GM21825 (cell line): ENCODE data around the gene GRK5.
"Not testable (repeated sequence)": the region's sequence is repeated elsewhere in the genome, so short reads cannot be mapped to it uniquely, and the experiment has no call there.

Source experiments
- ATAC-seq: cut with Tn5 transposase; IDR thresholded peaks from one replicate; pipeline ENCODE4 v1.9.1; 2021; ENCODE audit warnings: mild to moderate bottlenecking, moderate library complexity; ENCODE audit not compliant: unreplicated experiment

The GRK5 gene

DNA sequence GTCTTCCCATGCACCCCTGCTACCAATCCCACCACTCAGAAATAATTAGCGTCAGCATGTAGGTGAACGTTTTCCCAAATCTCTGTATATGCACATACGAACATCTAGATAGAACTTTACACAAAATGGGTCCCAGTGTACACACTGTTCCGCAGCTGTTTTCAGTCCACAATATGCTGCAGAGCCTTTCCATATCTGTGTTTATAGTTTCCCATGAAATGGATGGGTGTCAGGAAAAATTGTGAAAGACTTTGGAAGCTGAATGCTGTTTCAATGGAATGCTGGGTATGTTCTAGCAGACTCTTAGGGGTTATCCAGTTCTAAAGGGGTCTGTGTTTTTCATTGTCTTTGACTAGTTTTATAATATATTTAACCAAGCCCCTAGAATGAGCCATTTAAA lies 13.8 kb downstream of the GRK5 start:
- no peak for ATAC-seq

DNA sequence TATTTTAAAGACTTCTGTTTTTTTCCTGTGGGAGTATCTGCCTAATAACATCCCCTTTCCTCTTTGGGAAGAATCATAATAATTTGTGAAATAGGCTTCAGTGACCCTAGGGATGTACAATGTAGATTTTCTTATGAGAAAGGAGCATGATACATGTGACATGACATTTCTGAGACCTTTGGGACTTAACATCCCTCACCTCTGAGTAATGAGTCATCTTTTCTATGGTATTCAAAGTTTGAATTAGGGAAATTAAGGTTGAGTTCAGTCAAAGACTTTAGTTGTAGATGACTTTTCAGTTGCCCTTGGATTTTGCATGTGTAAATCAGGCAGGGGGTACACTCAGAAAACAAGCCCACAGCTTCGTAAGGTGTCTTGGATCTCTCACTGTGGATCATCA lies 14.3 kb downstream of the GRK5 start:
- ATAC-seq: no peak

DNA sequence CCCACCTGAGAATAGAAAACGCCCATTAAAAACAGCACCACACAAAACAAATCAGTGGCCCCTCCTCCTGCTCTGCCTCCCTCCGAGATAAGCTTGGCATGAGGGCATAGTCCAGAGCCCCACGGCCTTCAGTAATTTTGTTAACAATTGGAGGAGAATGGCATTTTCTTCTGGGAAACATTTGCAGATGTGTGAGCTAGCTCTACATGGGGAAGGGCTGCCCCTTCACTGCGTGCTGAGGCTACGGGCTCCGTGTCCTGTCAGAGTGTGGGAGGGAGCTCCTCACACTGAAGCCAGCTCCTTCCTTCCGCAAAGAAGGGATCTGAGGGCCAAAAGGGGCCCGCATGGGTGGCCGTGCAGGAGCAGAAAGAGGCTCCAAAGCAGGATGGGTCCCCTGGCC lies 15.2 kb downstream of the GRK5 start:
- no peak for ATAC-seq

DNA sequence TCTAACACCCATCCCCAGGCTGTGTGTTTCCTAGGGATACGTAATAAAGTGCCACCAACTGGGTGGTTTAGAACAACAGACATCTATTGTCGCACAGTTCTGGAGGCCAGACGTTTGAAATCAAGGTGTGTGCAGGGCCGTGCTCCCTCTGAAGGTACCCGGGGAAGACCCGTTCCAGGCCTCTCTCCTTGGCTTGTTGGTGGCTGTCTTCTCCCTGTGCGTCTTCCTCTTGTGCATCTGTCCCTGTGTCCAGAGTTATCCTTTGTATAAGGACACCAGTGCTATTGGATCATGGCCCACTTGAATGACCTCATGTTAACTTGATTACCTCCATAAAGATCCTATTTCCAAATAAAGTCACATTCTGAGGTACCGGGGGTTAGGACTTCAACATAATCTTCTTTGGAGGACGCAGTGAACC lies 15.6 kb downstream of the GRK5 start:
- no peak for ATAC-seq

DNA sequence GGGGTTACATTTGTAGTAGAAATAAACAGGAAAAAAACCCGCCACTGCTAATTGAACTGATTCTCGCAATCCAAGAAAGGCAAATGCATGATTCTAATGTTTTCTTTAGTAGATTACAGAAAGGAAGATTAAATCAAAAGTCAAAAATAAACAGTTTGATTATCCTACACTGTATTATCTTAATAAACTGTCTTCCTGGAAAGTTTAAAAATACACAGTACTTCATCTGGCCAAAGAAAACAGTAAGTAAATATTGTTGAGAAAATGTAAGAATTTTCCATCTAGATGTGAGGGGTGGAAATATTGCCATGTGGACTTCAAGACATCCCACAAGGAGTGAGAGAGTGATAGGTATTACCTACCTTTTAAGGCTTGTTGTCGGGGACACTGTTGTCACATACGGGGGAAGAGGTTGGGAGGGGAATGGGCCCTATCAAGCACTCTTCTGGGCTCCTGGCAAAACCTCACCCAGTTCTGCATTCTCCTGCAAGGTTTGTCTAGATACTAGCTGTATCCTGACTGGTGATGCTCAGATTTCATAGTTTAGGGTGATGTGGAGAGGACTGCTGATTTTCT lies 17.8 kb downstream of the GRK5 start:
- ATAC-seq: no peak

DNA sequence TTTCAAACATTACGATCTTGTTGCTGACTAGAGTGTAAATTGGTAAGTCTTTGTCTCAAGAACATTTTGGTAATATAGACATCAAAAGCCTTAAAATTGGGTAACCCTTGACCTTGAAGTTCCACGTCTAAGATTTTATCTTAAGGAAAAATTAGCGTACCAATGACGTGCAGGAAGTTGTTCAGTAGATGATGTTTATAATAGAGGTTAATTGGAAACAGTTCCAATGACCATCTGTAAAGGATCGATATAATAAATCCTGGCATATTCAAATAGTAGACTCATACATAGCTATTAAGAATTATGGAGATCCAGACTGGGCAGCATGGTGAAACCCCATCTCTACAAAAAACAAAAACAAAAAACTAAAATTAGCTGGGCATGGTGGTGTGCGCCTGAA lies 20.5 kb downstream of the GRK5 start:
- no peak for ATAC-seq

DNA sequence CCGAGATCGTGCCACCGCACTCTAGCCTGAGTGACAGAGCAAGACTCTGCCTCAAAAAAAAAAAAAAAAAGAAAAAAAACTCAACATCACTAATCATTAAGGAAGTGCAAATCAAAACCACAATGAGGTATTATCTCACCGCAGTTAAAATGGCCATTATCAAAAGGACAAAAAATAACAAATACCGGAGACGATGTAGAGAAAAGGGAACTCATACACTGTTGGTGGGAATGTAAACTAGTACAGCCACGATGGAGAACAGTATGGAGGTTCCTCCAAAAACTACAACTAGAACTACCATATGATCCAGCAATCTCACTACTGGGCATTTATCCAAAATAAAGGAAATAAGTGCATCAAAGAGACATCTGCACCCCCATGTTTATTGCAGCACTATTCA lies 24.3 kb downstream of the GRK5 start:
- ATAC-seq: no peak

DNA sequence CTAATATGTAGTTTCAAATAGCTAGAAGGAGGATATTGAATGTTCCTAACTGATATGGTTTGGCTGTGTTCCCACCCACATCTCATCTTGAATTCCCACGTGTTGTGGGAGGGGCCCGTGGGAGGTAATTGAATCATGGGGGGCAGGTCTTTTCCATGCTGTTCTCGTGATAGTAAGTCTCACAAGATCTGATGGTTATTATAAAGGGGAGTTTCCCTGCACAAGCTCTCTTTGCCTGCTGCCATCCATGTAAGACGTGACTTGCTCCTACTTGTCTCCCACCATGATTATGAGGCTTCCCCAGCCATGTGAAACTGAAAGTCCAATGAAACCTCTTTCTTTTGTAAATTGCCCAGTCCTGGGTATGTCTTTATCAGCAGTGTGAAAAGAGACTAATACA lies 25.1 kb downstream of the GRK5 start:
- not testable (repeated sequence) for ATAC-seq

DNA sequence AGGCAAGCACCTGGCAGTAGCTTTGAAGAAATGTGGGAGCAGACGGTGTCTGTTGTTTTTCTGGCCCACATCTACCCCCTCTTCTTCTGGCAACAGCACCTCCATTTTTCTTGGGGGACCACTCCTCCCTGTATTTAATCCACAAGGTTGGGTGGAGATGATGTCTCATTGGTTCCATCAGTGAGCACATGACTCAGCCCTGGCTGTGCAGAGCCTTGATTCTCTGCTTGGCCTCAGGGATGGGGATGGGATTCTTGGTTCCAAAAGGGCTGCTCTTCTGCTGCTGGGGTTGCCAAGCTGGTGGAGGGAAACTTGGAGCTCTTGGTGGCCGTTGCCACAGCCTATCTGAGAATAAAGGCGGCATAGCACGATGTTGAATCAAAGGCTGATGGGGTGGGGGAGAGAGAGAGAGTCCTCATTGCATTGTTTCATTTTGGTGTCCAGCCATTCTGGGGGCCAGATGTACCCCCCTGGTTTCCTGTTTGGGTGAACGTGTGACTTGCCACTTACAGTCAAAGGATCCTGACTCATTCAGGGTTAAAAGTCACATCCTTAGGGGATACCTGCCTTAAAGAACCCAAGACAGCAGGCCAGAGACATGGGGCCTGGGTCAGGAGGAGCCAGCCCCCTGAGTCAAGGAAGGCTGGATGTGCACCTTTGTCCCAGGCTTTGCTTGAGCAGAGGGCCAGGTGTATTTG lies 25.9 kb downstream of the GRK5 start:
- ATAC-seq: no peak

DNA sequence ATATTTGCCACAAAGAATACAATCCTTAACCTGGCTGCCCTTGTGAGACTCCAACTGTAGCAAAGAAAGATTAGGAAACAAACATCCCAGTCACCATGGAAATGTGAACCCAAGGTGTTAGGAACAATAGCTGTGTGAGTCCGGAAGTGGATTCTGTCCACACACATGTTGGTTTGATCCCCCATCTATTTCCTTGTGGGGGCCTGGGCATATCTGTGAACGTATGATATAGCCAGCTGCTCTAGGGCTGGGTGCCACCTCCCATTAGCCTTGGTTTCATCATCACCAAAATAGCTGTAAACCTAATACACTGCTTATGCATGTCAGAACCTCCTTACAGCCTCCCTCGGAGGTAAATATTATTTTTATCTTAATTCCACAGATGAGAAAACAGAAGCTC lies 26.4 kb downstream of the GRK5 start:
- ATAC-seq: no peak

DNA sequence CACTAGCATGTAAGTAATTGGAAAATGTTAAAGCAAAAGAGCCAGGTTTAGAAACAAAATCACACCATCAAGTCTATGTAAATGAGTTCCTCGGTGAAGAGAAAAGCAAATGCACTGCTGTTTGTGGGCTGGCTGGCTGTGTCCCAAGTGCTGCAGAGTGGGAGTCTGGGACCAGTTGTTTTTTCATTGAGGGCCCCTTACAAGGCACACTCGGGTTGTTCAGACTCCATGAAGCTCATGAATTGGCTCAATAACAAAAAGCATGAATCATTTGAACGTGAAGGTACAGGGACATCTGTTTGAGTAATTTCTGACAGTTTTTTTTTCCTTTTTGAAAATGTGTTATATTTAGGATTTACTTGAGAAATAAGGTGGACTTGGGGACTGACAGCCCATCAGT lies 28.0 kb downstream of the GRK5 start:
- ATAC-seq: no peak

DNA sequence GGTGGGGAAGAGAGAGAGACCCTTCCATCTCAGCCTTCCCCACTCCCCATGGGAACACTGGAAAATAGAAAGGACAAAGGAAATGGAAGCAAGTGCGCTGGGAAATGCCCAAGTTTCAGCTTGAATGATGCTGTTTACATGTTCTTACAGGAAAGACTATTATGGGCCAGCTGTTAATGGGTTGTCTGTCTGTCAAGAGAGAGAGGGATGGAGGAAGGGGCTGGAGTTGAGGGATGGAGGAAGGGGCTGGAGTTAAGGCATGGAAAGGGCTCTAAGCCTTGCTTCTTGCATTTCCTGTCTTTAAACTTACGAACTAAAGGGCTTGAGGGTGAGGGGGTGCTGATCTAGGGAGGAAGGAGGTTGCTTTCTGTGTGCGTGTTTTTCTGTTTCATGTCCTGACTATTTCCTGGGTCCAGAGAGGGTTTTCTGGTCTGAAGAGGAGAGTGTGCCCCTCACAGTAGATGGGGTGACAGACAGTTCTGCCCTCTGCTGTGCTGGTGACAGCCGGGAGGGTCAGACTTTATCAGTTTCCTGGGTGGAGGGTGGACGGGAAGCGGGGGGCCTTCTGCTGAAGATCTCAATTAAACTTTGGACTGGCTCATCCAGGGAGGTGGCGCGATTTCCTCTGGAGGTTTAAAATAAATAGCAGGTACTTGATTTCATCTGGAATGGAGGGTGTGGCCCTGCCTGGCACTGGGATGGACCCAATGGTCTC lies 30.5 kb downstream of the GRK5 start:
- ATAC-seq: no peak

DNA sequence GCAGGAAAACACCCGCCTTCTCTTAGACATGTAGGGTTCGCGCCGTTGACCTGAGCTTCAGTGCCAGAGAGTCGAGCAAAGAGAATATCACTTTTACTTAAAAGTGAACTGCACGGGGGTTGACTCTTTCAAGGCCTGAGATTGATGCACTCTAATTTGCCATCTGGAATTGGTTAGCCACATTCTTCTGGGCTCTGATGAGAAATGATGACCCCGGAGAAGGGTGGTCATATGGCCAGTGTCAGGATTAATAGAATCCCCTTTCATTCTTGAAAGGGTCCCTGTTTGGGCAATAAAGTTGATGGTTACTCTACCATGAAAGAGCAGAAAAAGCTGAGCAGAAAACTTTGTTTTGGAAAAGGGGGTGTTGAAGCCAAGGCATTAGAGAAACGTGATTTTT lies 31.2 kb downstream of the GRK5 start:
- no peak for ATAC-seq

DNA sequence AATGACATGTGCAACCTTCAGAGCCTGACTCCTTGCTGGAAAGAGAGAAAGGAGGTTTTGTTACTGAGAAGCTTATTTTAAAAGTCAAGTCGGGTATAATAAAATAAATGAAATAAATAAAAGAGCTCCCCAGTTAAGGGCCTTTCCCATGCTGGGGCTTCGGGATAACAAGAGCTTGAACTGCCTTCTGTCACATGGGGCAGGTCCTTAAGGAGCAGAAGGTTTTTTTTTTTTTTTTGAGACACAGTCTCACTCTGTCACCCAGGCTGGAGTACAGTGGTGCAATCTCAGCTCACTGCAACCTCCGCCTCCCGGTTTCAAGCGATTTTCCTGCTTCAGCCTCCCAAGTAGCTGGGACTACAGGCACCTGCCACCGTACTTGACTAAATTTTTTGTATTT lies 31.6 kb downstream of the GRK5 start:
- not testable (repeated sequence) for ATAC-seq

DNA sequence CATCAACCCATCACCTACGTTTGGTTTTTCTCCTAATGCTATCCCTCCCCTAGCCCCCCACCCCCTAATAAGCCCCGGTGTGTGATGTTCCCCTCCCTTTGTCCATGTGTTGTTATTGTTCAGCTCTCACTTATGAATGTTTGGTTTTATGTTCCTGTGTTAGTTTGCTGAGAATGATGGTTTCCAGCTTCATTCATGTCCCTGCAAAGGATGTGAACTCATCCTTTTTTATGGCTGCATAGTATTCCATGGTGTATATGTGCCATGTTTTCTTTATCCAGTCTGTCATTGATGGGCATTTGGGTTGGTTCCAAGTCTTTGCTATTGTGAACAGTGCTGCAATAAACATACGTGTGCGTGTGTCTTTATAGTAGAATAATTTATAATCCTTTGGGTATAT lies 32.3 kb downstream of the GRK5 start:
- ATAC-seq: not testable (repeated sequence)

DNA sequence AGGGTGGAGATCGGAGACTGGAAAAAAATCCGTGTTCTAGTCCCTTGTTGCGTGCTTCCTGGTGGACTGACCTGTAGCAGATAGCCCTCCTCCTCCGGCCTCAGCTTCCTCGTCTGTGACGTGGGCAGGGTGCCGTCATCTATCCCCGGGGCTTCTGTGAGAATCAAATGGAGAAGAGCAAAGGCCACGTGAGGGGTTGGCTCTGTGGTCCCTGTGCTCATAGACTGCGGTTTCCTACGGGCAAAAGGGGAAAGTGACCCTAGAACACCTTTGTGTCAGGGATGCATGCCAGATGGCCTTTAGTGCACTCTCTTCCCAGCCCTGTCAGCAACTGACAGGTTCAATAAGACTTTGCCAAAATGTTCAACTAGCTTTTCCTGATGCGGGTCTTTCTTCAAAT lies 33.7 kb downstream of the GRK5 start:
- ATAC-seq: no peak

DNA sequence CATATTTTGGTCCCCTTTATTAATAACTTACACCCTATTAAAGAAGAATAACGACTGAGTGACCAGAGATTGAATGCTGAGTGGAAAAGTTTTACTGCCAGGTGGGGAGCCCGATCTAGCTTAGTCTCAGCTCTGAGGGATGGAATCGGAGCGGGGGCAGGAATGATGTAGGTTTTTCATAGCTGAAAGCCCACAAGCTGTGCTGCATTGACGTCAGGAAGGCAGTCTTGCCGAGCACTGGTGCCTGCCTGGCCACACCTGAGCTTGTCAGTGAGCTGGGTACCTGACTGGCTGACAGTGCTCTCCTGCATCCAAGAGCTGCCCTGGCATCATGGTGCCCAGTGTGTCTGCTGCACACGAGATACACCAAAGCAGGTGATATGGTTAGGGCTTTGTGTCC lies 34.8 kb downstream of the GRK5 start:
- ATAC-seq: no peak

DNA sequence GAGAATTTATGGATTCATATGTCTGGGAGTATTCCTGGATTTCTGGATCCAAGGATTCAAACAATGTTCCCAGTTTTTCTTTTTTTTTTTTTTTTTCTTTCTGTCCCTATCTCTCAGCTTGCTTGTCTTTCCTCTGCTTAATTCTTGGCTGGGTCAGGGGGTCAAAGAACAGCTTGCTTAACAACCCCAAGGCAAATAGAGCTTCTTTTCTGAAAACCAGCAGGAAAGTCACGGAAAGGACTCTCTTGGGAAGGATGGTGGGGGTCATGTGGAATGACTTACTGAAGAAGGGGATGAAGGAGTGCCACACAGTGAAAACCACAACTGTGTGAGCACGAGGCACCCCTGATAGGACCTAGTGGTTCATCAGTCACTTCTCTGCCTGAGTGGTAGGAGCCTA lies 36.1 kb downstream of the GRK5 start:
- no peak for ATAC-seq

DNA sequence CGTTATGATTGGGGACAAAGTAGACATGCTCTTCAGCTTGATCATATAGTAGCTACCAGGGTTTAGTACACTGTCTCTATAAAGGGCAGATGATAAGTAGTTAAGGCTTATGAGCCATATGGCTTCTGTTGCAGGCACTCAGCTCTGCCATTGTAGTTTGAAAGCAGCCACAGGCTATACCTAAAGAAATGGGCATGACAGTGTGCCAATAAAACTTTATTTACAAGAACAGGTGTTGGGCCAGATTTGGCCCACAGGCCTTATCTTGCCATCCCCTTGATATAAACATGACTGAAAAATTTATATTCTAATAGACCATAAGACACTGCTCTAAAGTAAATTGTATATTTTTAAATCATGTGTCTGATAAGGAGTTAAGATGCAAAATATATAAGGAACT lies 36.6 kb downstream of the GRK5 start:
- ATAC-seq: no peak

DNA sequence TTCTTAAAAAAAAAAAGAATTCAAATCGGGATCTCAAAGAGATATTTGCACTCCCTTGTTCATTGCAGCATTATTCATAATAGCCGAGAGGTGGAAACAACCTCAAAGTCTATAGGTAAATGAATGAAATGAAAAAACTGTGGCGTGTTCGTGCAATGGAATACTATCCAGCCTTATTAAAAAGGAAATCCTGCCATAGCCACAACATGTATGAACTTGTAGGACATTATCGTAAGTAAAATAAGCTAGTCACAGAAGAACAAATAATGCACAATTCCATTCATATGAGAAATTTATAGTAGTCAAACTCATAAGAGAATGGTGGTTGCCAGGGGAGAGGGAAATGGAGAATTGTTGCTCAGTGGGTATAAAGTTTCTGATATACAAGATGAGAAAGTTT lies 37.9 kb downstream of the GRK5 start:
- ATAC-seq: no peak

DNA sequence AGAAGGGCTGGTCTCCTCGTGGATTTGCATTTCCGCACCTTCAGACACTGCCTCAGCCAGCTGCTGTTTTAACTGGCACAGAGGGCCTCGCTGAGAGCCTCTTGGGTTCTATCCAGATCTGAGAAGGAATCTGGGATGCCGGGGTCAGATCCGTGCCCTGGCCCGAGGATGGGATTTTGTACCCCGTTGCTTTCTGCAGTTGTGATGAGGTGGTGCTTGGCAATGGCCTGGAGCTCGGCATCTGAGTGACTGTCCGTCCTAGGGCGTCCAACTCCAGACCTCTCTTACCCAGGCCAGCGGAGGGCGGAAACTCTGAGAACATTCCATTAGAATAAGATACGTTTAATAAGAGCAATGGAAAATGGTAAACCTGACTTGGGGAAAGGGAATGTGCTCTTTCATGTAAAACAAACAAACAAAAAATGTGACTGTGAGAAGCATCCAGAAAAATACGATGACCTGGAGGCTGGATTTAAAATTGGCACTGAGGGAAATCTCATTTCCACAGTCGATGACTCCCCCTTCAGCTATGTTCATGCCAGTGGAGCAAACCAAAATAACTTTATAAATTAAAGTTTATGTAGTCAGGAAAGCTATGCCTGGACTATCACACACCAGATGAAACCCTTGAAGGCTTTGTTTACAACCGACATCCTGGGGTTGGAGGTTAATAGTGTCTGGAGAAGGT lies 39.6 kb downstream of the GRK5 start:
- ATAC-seq: no peak

DNA sequence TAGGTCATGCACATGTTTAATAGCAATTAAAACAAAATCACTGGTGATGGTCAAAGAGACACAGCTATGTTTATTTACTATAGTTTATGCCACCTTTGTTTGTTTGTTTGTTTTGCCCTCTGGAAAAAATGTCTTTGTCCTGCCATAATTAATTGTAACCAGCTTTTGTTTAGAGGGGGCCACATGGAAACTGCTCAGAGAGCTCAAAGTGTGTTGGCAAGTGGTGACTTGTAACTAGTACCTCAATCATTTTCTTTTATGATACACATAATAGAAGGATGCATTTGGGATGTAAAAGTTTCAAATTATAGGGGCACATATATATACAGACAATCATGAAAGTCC lies 40.2 kb downstream of the GRK5 start:
- ATAC-seq: no peak
